ENCODE measurements around the gene NPAS2. TPM values are rescaled to one million over a fixed set of nuclear protein-coding genes. Genes with fewer than 3 reads are reported as not detected.
A peak's percentile ranks its signal among the peaks of the same experiment; 100 is the strongest.

Gene NPAS2
- polyA plus RNA-seq, 1 experiment: 13.5 TPM

GRCh38 chr2:100977511-100977910 lies 157.6 kb downstream of the NPAS2 start:
- H3K27me3 ChIP-seq (ENCODE audit: control insufficient read depth, insufficient read depth, low read length): no peaks in the 10 kb centered on the region
- no peak overlapping the region for H3K4me3 ChIP-seq (ENCODE audit: low read depth, low read length)
- POLR2A ChIA-PET: interaction anchor here (0.7 to 1.3 kb wide), 2 partner anchors 235 to 356 kb away, joined by 4 to 5 read pairs; no protein-coding TSS in a partner anchor
- CTCF ChIA-PET: interaction anchor here (0.6 to 4.9 kb wide), 4 partner anchors 164 to 370 kb away, joined by 3 to 30 read pairs (median 4); no protein-coding TSS in a partner anchor
- no peak overlapping the region for H3K27ac ChIP-seq (ENCODE audit: low read depth, low read length)
- no peaks in the 10 kb centered on the region for H3K9me3 ChIP-seq (ENCODE audit: control insufficient read depth, insufficient read depth, low read length)
- no peak for TF ChIP-seq CTCF (IDR thresholded peaks at IDR 0.05; ENCODE audit: low read depth, low read length)
- no peak for DNase-seq (ENCODE audit: low read depth, low spot score)

GRCh38 chr2:100978582-100979191 lies 158.7 kb downstream of the NPAS2 start:
- peak overlapping the region; percentile 20; the same call in 1 of the 2 replicates for H3K4me3 ChIP-seq (ENCODE audit: low read depth, low read length)
- peak; percentile 51 for DNase-seq (ENCODE audit: low read depth, low spot score)
- POLR2A ChIA-PET: interaction anchor here (1.2 kb wide), 1 partner anchor 23 kb away, joined by 3 read pairs; the partner anchor contains the start of gene RPL31
- no peaks in the 10 kb centered on the region for H3K9me3 ChIP-seq (ENCODE audit: control insufficient read depth, insufficient read depth, low read length)
- no peak for TF ChIP-seq CTCF (IDR thresholded peaks at IDR 0.05; ENCODE audit: low read depth, low read length)
- H3K27ac ChIP-seq (ENCODE audit: low read depth, low read length): peak overlapping the region; percentile 91
- H3K27me3 ChIP-seq (ENCODE audit: control insufficient read depth, insufficient read depth, low read length): no peaks in the 10 kb centered on the region
- CTCF ChIA-PET: interaction anchor here (0.6 to 4.9 kb wide), 3 partner anchors 58 to 372 kb away, joined by 3 to 30 read pairs (median 4); no protein-coding TSS in a partner anchor

GRCh38 chr2:100980046-100980445 lies 160.1 kb downstream of the NPAS2 start:
- Histone ChIP-seq H3K9me3 (ENCODE audit: control insufficient read depth, insufficient read depth, low read length) (no peaks in the 10 kb centered on the region), H3K4me3 (ENCODE audit: low read depth, low read length) (no peak overlapping the region), H3K27ac (ENCODE audit: low read depth, low read length) (no peak overlapping the region), H3K27me3 (ENCODE audit: control insufficient read depth, insufficient read depth, low read length) (no peaks in the 10 kb centered on the region)
- no peak for DNase-seq (ENCODE audit: low read depth, low spot score)
- no peak for TF ChIP-seq CTCF (IDR thresholded peaks at IDR 0.05; ENCODE audit: low read depth, low read length)
- CTCF ChIA-PET: interaction anchor here (0.7 to 4.9 kb wide), 2 partner anchors 33 to 250 kb away, joined by 4 to 30 read pairs; no protein-coding TSS in a partner anchor
- POLR2A ChIA-PET: no interaction called here

- Histone ChIP-seq H3K27ac (ENCODE audit: low read depth, low read length) (no peak overlapping the region), H3K27me3 (ENCODE audit: control insufficient read depth, insufficient read depth, low read length) (no peaks in the 10 kb centered on the region), H3K9me3 (ENCODE audit: control insufficient read depth, insufficient read depth, low read length) (no peaks in the 10 kb centered on the region), H3K4me3 (ENCODE audit: low read depth, low read length) (no peak overlapping the region)
- TF ChIP-seq CTCF (IDR thresholded peaks at IDR 0.05; ENCODE audit: low read depth, low read length): no peak
- ChIA-PET POLR2A (no interaction called here), CTCF (interaction anchor here (4.9 kb wide), 1 partner anchor 251 kb away, joined by 30 read pairs; no protein-coding TSS in a partner anchor)
- no peak for DNase-seq (ENCODE audit: low read depth, low spot score)
Observed at GRCh38 chr2:100981011-100981410, 161.1 kb downstream of the NPAS2 start.

GRCh38 chr2:100982431-100982861 lies 162.5 kb downstream of the NPAS2 start:
- no peak for DNase-seq (ENCODE audit: low read depth, low spot score)
- CTCF ChIA-PET: interaction anchor here (1.8 to 2.4 kb wide), 2 partner anchors 252 to 379 kb away, joined by 4 to 22 read pairs; no protein-coding TSS in a partner anchor
- Histone ChIP-seq H3K9me3 (ENCODE audit: control insufficient read depth, insufficient read depth, low read length) (no peaks in the 10 kb centered on the region), H3K4me3 (ENCODE audit: low read depth, low read length) (no peak overlapping the region), H3K27ac (ENCODE audit: low read depth, low read length) (no peak overlapping the region), H3K27me3 (ENCODE audit: control insufficient read depth, insufficient read depth, low read length) (no peaks in the 10 kb centered on the region)
- TF ChIP-seq CTCF (IDR thresholded peaks at IDR 0.05; ENCODE audit: low read depth, low read length): no peak
- POLR2A ChIA-PET: no interaction called here

All from AG04450 (cell line).